Neutrophil (primary cell): ENCODE results near the gene IL31.

Experiments used
- H3K27ac ChIP-seq: fragments of 200-600 bp; sonication (generic); 2 replicates; pipeline ENCODE4 v1.5.1; 2016; ENCODE audit warnings: mild to moderate bottlenecking, moderate library complexity
- H3K27me3 ChIP-seq: fragments of 200-600 bp; sonication (generic); 2 replicates; pipeline ENCODE4 v1.6.0; 2016; ENCODE audit warnings: mild to moderate bottlenecking
- H3K36me3 ChIP-seq: fragments of 200-600 bp; sonication (generic); 2 replicates; pipeline ENCODE4 v1.5.1; 2017
- H3K4me1 ChIP-seq, 2 experiments: fragments of 200-600 bp in 1 of 2; sonication (generic) in 1 of 2; 1 replicate in 1 of 2; 2 replicates in 1 of 2; pipeline versions ENCODE4 v1.5.1 to v1.6.1; 2013 to 2016; ENCODE audit warnings: low read depth in 1 of 2, low read length in 1 of 2, mild to moderate bottlenecking in 1 of 2, moderate library complexity in 1 of 2; ENCODE audit not compliant: control insufficient read depth in 1 of 2, insufficient read depth in 1 of 2
- H3K4me3 ChIP-seq, 2 experiments: fragments of 200-600 bp in 1 of 2; sonication (generic) in 1 of 2; 1 replicate in 1 of 2; 2 replicates in 1 of 2; pipeline ENCODE4 v1.5.1; 2013 to 2016; ENCODE audit warnings: low read depth in 1 of 2, low read length in 1 of 2, mild to moderate bottlenecking in 1 of 2, moderate library complexity in 1 of 2
- H3K9me3 ChIP-seq: fragments of 200-600 bp; sonication (generic); 2 replicates; pipeline ENCODE4 v1.5.1; 2016
- CTCF ChIP-seq: fragments of 200-600 bp; sonication (generic); IDR thresholded peaks from 2 replicates; pipeline ENCODE4 v1.5.1; 2016; ENCODE audit warnings: antibody characterized with exemption

IL31 gene

GRCh38 chr12:122160761-122161160, 13.3 kb downstream of the IL31 start:
- Histone ChIP-seq H3K9me3 (no peaks in the 10 kb centered on the region), H3K27me3 (no peaks in the 10 kb centered on the region), H3K36me3 (no peaks in the 10 kb centered on the region), H3K4me3 (no peak overlapping the region), H3K4me1 (no peaks in the 10 kb centered on the region), H3K27ac (no peak overlapping the region)
- no peak for TF ChIP-seq CTCF

- H3K27me3 ChIP-seq: no peaks in the 10 kb centered on the region
- H3K9me3 ChIP-seq: no peaks in the 10 kb centered on the region
- no peak overlapping the region for H3K4me3 ChIP-seq
- no peak overlapping the region for H3K27ac ChIP-seq
- H3K4me1 ChIP-seq: no peaks in the 10 kb centered on the region
- no peak for TF ChIP-seq CTCF
- H3K36me3 ChIP-seq: no peaks in the 10 kb centered on the region
Observed at GRCh38 chr12:122159882-122160281, 14.1 kb downstream of the IL31 start.

GRCh38 chr12:122158700-122159285, 15.2 kb downstream of the IL31 start:
- H3K36me3 ChIP-seq: no peaks in the 10 kb centered on the region
- H3K27ac ChIP-seq: no peak overlapping the region
- no peak overlapping the region for H3K4me3 ChIP-seq
- TF ChIP-seq CTCF: no peak
- no peaks in the 10 kb centered on the region for H3K27me3 ChIP-seq
- no peaks in the 10 kb centered on the region for H3K9me3 ChIP-seq
- H3K4me1 ChIP-seq: no peaks in the 10 kb centered on the region

GRCh38 chr12:122155705-122156104, 18.3 kb downstream of the IL31 start:
- H3K4me3 ChIP-seq: no peak overlapping the region
- no peak overlapping the region for H3K27ac ChIP-seq
- H3K4me1 ChIP-seq: no peaks in the 10 kb centered on the region
- peaks cover 2% of the 10 kb centered on the region for H3K27me3 ChIP-seq
- TF ChIP-seq CTCF: no peak
- no peaks in the 10 kb centered on the region for H3K36me3 ChIP-seq
- H3K9me3 ChIP-seq: no peaks in the 10 kb centered on the region

GRCh38 chr12:122152754-122153153, 21.3 kb downstream of the IL31 start:
- Histone ChIP-seq H3K4me3 (no peak overlapping the region), H3K36me3 (no peaks in the 10 kb centered on the region), H3K27ac (no peak overlapping the region), H3K4me1 (no peaks in the 10 kb centered on the region), H3K9me3 (no peaks in the 10 kb centered on the region), H3K27me3 (peaks cover 2% of the 10 kb centered on the region)
- no peak for TF ChIP-seq CTCF
